ENCODE results near the gene CBARP.
A peak's percentile ranks its signal among the peaks of the same experiment; 100 is the strongest.

The CBARP gene

DNA sequence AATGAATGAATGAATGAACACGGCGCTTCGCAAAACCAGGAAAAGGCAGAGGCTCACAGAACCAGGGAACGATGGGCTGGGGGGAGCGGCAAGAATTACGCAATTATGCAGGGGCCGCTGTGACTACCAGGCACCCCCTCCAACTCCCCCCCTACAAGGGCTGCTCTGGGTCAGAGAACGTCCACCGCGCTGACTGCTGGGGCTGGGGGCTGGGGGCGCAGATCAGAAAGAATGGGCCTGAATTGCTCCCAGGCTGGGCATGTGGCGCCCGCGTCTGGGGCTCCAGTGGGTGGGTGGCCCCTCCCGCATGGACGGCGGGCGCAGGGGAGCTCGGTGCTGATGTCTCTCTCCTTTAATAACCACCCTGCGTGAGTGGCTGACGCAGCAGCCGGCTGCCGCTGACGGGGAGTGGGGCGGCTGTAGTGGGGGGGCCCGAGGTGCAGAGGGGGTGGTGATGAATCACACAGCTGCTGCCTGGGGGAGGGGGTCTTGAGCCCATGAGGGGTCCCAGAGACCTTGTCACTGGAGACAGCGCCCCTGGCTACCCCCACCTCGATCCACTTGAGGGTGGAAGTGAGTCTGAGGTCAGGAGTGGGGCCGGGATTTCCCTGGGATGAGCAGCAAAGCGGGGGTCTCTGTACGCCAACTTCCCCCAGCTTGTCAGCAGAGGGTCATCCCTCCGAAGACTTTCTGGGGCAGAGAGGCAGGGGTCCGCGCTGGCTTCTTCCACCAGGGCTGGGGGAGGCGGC is 29.8 kb upstream of the CBARP start:
- Histone ChIP-seq H2AFZ (ENCODE audit: low read depth, low read length, severe bottlenecking) (no peak overlapping the region), H3K4me3 (ENCODE audit: insufficient read depth, low read length, poor library complexity, severe bottlenecking) (no peak overlapping the region), H3K4me2 (ENCODE audit: low read depth, low read length, poor library complexity, severe bottlenecking) (peak overlapping the region; percentile 62), H3K36me3 (ENCODE audit: low read length) (peaks cover 4% of the 10 kb centered on the region), H3K79me2 (ENCODE audit: insufficient read depth, low read length) (peaks cover 21% of the 10 kb centered on the region), H4K20me1 (ENCODE audit: low read depth, low read length) (no peaks in the 10 kb centered on the region; the same call in 1 of the 2 replicates), H3K9me2 (replicated peaks; ENCODE audit: insufficient read depth, low read length) (no peaks in the 10 kb centered on the region), H3K27me3 (ENCODE audit: low read length) (no peaks in the 10 kb centered on the region), H3K9me3 (ENCODE audit: insufficient read depth, low read length) (no peaks in the 10 kb centered on the region), H3K27ac (ENCODE audit: low read depth, low read length) (no peak overlapping the region), H3K9ac (ENCODE audit: low read length) (peak overlapping the region; percentile 46; the same call in 1 of the 2 replicates), H3F3A (ENCODE audit: insufficient read depth) (peaks cover 62% of the 10 kb centered on the region)
- TF ChIP-seq EZH2phosphoT487 (conservative IDR thresholded peaks at IDR 0.05; ENCODE audit: low read length): no peak
- TF ChIP-seq, protein P1, sequence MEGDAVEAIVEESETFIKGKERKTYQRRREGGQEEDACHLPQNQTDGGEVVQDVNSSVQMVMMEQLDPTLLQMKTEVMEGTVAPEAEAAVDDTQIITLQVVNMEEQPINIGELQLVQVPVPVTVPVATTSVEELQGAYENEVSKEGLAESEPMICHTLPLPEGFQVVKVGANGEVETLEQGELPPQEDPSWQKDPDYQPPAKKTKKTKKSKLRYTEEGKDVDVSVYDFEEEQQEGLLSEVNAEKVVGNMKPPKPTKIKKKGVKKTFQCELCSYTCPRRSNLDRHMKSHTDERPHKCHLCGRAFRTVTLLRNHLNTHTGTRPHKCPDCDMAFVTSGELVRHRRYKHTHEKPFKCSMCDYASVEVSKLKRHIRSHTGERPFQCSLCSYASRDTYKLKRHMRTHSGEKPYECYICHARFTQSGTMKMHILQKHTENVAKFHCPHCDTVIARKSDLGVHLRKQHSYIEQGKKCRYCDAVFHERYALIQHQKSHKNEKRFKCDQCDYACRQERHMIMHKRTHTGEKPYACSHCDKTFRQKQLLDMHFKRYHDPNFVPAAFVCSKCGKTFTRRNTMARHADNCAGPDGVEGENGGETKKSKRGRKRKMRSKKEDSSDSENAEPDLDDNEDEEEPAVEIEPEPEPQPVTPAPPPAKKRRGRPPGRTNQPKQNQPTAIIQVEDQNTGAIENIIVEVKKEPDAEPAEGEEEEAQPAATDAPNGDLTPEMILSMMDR (IDR thresholded peaks at IDR 0.05; ENCODE audit: insufficient read depth, low read length, poor library complexity, severe bottlenecking): no peak

DNA sequence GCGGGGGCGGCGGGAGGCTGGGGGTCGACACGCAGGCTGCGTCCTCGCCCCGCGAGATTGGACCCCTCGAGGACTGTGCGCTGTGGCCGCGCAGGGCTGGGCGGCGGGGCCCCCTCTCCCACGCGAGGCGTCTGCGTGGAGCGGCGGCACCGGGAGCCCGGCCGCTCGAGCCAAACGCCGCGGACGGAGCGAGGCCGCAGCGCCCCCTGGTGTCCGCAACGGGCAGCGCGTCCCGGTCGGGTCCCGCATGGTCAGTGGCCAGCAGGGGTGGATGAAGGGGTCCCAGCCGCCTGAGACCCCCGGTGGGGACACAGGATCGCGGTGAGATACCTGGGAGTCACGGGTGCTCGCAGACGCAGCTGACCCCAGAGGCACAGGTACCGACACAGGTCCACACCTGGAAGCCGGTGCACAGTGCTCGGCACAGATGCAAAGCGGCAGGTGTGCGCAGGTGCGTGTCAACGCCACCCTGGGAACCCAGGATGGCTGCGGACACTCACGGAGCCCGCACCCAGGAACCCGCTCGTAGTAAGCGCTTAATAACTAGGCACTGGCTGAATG is 29.2 kb upstream of the CBARP start:
- Histone ChIP-seq H3K9ac (ENCODE audit: low read length) (peak overlapping the region; percentile 46; the same call in 1 of the 2 replicates), H3K4me2 (ENCODE audit: low read depth, low read length, poor library complexity, severe bottlenecking) (peak overlapping the region; percentile 62), H3K27ac (ENCODE audit: low read depth, low read length) (peak overlapping the region; percentile 86), H3K36me3 (ENCODE audit: low read length) (no peaks in the 10 kb centered on the region; the same call in 1 of the 2 replicates), H3K9me2 (replicated peaks; ENCODE audit: insufficient read depth, low read length) (no peaks in the 10 kb centered on the region), H3K4me3 (ENCODE audit: insufficient read depth, low read length, poor library complexity, severe bottlenecking) (peak overlapping the region; percentile 41), H3F3A (ENCODE audit: insufficient read depth) (peaks cover 60% of the 10 kb centered on the region), H4K20me1 (ENCODE audit: low read depth, low read length) (no peaks in the 10 kb centered on the region; the same call in 1 of the 2 replicates), H3K27me3 (ENCODE audit: low read length) (no peaks in the 10 kb centered on the region), H3K9me3 (ENCODE audit: insufficient read depth, low read length) (no peaks in the 10 kb centered on the region), H3K79me2 (ENCODE audit: insufficient read depth, low read length) (peaks cover 21% of the 10 kb centered on the region), H2AFZ (ENCODE audit: low read depth, low read length, severe bottlenecking) (no peak overlapping the region)
- no peak for TF ChIP-seq EZH2phosphoT487 (conservative IDR thresholded peaks at IDR 0.05; ENCODE audit: low read length)
- TF ChIP-seq, protein P1 (IDR thresholded peaks at IDR 0.05; ENCODE audit: insufficient read depth, low read length, poor library complexity, severe bottlenecking): peak; percentile 96

DNA sequence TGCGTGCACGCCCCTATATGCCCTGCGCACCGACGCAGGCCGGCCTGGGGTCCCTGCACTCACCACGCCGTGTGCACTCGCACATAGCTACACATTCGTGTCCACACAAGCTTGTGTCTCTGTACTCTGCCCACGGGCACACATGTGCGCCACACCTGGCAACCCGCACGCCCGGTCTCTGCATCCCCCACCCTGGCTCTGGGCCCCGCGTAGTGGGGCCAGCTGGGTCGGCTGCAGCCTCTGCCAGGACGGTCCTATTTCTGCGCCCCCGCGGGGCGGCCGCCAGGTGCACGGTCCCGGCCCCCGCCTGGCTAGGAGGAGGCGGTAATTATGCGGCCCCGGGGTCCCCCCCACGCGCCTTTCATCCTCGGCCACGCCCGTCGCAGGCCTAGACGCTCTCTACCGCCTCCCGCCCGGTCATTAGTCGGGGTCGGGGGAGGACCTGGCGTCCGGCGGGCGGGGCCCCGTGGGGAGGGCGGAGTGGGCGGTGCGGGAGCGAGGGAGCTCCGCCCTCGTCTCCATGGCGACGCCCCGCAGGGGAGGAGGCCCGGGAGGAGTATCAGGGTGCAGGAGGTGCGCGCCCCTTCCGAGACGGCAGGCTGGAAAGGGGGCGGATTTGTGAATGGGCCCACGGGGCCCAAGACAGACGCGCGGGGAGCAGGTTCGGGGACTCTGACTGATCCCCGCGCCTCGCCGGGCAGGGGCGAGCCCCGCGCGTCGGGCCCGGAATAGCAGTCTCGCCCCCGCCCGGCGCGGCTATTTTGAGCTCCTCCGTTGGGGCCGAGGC is 28.5 kb upstream of the CBARP start:
- Histone ChIP-seq H3K9ac (ENCODE audit: low read length) (peak overlapping the region; percentile 46; the same call in 1 of the 2 replicates), H3K9me3 (ENCODE audit: insufficient read depth, low read length) (no peaks in the 10 kb centered on the region), H2AFZ (ENCODE audit: low read depth, low read length, severe bottlenecking) (no peak overlapping the region), H3K4me2 (ENCODE audit: low read depth, low read length, poor library complexity, severe bottlenecking) (peak overlapping the region; percentile 62), H3F3A (ENCODE audit: insufficient read depth) (peaks cover 55% of the 10 kb centered on the region), H4K20me1 (ENCODE audit: low read depth, low read length) (no peaks in the 10 kb centered on the region; the same call in 1 of the 2 replicates), H3K4me3 (ENCODE audit: insufficient read depth, low read length, poor library complexity, severe bottlenecking) (peak overlapping the region; percentile 41), H3K36me3 (ENCODE audit: low read length) (no peaks in the 10 kb centered on the region; the same call in 1 of the 2 replicates), H3K9me2 (replicated peaks; ENCODE audit: insufficient read depth, low read length) (no peaks in the 10 kb centered on the region), H3K27ac (ENCODE audit: low read depth, low read length) (peak overlapping the region; percentile 86), H3K27me3 (ENCODE audit: low read length) (no peaks in the 10 kb centered on the region), H3K79me2 (ENCODE audit: insufficient read depth, low read length) (peaks cover 18% of the 10 kb centered on the region)
- no peak for TF ChIP-seq EZH2phosphoT487 (conservative IDR thresholded peaks at IDR 0.05; ENCODE audit: low read length)
- TF ChIP-seq, protein P1 (IDR thresholded peaks at IDR 0.05; ENCODE audit: insufficient read depth, low read length, poor library complexity, severe bottlenecking): no peak

Data from SU-DHL-6 (cell line).